GM12873 (cell line): ENCODE data around the gene A1BG.

ENCODE experiments used
- TF ChIP-seq, protein P1 (sequence below): IDR thresholded peaks from 2 replicates; pipeline ENCODE4 v1.5.1; 2012; ENCODE audit warnings: low read depth, mild to moderate bottlenecking, moderate library complexity, low read length, control low read depth; ENCODE audit not compliant: insufficient read depth; ENCODE audit errors: missing control alignments

A1BG gene, protein sequence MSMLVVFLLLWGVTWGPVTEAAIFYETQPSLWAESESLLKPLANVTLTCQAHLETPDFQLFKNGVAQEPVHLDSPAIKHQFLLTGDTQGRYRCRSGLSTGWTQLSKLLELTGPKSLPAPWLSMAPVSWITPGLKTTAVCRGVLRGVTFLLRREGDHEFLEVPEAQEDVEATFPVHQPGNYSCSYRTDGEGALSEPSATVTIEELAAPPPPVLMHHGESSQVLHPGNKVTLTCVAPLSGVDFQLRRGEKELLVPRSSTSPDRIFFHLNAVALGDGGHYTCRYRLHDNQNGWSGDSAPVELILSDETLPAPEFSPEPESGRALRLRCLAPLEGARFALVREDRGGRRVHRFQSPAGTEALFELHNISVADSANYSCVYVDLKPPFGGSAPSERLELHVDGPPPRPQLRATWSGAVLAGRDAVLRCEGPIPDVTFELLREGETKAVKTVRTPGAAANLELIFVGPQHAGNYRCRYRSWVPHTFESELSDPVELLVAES

DNA sequence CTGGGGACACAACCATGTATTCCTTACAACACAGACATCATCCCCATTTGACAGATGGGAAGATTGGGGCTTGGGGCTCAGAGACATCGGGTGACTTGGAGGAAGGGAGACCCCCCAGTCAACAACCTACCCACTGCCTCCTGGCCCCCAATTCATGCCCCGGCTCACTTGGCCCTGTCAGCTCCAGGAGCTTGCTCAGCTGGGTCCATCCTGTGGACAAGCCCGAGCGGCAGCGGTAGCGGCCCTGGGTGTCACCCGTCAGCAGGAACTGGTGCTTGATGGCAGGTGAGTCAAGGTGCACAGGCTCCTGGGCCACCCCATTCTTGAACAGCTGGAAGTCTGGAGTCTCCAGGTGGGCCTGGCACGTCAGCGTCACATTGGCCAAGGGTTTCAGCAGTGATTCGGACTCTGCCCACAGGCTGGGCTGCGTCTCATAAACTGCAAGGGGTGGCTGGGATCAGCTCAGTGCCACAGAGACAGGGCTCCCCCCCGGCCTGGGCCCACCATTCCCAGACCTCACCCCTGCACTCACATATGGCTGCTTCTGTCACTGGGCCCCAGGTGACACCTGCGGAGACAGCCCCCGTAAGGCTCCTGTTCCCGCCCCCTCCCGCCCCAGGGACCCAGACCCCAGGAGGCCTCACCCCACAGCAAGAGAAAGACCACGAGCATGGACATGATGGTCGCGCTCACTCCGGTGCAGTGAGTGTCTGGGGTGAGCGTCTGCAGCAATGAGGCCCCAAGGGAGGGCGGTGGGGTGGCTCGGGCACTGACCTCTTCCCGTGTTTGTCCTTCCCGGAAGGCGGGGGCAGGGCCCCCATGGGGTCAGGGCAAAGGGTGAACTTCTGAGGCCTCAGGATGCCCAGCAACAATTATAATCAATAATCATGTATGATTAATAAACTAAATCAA is at the start of gene A1BG:
Gene A1BG (minus strand): TSS at position 733 of the 912 bp plus-strand sequence. CDS start 55 bp downstream, at position 678.
- TF ChIP-seq, protein P1, sequence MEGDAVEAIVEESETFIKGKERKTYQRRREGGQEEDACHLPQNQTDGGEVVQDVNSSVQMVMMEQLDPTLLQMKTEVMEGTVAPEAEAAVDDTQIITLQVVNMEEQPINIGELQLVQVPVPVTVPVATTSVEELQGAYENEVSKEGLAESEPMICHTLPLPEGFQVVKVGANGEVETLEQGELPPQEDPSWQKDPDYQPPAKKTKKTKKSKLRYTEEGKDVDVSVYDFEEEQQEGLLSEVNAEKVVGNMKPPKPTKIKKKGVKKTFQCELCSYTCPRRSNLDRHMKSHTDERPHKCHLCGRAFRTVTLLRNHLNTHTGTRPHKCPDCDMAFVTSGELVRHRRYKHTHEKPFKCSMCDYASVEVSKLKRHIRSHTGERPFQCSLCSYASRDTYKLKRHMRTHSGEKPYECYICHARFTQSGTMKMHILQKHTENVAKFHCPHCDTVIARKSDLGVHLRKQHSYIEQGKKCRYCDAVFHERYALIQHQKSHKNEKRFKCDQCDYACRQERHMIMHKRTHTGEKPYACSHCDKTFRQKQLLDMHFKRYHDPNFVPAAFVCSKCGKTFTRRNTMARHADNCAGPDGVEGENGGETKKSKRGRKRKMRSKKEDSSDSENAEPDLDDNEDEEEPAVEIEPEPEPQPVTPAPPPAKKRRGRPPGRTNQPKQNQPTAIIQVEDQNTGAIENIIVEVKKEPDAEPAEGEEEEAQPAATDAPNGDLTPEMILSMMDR = no peak

DNA sequence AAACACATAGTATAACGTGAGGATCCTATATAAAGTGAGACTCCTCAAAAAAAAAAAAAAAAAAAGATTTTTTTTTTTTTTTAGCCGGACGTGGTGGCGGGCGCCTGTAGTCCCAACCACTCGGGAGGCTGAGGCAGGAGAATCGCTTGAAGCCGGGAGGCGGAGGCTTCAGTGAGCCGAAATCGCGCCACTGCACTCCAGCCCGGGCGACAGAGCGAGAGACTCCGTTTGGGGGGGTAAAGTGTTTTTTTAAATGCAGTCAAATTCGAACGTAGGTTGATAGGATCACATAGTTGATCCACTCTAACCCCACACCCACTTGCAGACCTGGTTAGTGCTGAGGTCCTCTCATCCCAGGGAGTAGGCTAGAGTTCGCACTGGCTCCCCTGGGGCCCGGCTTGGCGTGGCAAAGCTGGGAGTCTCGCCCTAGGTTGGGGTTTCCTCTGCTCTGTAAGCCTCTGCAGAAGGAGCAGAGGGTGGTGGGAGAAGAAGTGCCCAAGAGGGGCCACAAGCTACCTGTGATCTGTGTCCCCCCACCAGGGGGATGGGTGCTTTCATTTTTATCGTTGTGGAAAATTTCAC is 48.6 kb upstream of the A1BG start:
- TF ChIP-seq, protein P1 = no peak

DNA sequence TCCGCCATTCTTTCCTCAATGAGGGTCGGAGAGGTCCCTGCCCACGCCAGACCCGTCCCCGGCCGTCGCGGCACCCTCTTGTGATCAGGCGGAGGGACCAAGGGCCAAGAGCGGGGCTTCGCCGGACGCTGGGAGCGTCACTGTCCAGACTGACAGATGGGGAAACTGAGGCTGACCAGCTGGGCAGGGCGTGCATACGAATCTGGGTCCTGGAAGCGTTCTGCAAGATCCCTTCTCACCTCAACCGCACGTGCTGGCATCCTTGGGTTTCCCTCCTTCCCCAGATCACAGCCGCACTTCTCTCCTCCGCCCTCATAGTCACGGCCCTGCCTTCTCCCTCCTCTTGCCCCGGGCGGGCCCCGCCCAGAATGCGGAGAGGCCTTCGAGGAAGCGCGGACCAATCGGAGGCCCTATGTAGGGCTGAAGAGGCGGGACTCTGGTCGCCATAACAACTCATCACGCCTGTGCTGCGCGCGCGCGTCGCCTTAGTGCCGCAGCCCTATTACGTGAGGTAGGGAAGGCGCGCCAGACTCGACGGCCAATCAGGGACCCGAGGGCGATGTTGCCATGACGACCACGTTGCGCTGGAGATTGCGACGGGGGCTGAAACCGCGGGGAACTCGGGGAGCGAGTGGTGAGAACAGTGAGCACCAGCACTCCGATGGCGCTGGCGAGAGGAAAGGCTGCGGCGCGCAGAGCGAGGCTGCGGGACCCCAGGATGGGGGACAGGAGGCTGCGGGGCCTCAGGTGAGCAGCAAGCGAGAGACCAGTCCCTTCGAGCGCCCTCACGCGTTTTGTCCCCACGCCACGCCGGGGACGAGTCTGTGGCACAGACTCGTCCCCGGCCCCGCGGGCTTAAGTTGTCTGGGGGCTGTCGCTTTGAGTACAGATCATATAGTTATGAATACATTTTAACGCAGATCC is 47.9 kb upstream of the A1BG start:
- TF ChIP-seq, protein P1 = peak; percentile 9

DNA sequence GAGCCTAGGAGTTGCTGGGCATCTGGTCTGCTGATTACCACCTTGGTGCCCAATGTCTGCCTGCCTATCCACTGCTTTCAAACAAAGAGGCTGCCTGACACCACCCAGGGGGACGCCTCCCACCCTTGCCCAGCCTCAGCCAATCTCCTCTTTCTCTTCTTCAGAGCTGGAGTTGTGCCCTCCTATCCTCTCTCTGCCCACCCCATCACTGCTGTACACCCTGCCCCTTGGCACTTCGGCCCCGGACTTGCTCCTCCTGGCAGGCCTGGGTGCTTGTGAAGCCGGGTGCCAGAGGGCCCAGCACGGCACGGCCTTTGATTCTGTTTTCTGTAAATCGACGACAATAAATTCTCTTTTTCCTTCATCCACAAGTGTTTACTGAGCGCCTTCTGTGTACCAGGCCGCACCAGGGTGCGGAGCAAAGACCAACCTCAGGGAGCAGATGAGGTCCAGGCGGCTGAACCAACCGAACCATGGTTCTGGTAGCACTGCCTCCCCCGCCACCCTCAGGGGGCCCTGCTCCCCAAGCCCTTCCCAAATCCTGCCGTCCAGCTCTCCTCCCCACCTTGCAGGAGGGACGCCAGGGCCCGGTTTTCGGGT is 47.1 kb upstream of the A1BG start:
- TF ChIP-seq, protein P1 = no peak

DNA sequence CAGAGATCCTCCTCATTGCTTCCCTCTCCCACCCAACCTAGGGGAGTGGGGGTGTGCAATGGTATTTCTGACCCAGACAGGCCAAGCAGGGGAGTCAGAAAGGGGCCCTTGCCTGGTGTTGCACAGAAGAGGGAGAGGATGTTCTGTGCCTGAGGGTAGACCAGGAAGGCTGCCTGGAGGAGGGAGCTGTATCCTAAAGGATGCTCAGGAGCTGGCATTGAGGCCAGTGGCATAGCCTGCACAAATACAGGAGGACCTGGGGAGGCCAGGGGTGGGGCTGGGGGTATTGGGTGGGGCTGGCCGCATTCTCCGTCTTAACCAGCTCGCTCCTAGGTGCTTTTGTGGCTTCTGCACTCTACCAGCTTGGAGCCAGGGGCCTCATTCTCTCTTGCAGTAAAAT is 46.6 kb upstream of the A1BG start:
- TF ChIP-seq, protein P1 = no peak

DNA sequence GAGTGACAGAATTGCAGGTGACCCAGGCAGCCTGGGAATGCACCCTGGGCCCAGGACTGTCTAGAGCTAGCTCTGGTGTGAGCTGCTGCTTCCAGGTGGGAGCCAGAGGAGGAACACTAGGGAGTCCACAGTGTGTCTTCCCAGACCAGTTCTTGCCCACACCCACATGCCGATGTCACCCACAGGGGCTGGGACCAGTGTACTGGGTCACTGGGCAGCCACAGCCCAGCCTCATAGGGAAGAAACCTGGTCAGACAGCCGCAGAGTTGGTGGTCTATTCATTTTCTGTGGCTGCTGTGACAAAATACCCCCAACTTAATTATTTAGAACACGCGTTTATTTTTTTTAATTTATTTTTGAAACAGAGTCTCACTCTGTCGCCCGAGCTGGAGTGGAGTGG is 45.3 kb upstream of the A1BG start:
- TF ChIP-seq, protein P1 = no peak
